Thyroid gland (tissue), 4 donors: ENCODE results near the gene NCS1.

Experiments
- POLR2A ChIP-seq, 2 donors: fragments of 450-650 bp; IDR thresholded peaks; one replicate each; pipeline ENCODE4 v1.6.1; 2017; ENCODE audit warnings: antibody characterized with exemption in 2 of 2, mild to moderate bottlenecking in 2 of 2, moderate library complexity in 1 of 2
- TF ChIP-seq, protein P1 (sequence below), 6 experiments: fragments of 200-600 bp in 3 of 6; fragments of 450-650 bp in 3 of 6; sonication (generic) in 3 of 6; IDR thresholded peaks; one replicate each; pipeline ENCODE4 v1.5.1; 2016 to 2019; ENCODE audit warnings: antibody characterized with exemption in 6 of 6, mild to moderate bottlenecking in 2 of 6, inconsistent platforms in 1 of 6, moderate library complexity in 1 of 6

- TF ChIP-seq, protein P1, sequence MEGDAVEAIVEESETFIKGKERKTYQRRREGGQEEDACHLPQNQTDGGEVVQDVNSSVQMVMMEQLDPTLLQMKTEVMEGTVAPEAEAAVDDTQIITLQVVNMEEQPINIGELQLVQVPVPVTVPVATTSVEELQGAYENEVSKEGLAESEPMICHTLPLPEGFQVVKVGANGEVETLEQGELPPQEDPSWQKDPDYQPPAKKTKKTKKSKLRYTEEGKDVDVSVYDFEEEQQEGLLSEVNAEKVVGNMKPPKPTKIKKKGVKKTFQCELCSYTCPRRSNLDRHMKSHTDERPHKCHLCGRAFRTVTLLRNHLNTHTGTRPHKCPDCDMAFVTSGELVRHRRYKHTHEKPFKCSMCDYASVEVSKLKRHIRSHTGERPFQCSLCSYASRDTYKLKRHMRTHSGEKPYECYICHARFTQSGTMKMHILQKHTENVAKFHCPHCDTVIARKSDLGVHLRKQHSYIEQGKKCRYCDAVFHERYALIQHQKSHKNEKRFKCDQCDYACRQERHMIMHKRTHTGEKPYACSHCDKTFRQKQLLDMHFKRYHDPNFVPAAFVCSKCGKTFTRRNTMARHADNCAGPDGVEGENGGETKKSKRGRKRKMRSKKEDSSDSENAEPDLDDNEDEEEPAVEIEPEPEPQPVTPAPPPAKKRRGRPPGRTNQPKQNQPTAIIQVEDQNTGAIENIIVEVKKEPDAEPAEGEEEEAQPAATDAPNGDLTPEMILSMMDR (IDR thresholded peaks at IDR 0.05) = no peak
- TF ChIP-seq POLR2A (IDR thresholded peaks at IDR 0.05) = no peak
Observed at GRCh38 chr9:130214776-130215340, 42.7 kb downstream of the NCS1 start.
